ENCODE data around the gene ALKBH7.

DNA sequence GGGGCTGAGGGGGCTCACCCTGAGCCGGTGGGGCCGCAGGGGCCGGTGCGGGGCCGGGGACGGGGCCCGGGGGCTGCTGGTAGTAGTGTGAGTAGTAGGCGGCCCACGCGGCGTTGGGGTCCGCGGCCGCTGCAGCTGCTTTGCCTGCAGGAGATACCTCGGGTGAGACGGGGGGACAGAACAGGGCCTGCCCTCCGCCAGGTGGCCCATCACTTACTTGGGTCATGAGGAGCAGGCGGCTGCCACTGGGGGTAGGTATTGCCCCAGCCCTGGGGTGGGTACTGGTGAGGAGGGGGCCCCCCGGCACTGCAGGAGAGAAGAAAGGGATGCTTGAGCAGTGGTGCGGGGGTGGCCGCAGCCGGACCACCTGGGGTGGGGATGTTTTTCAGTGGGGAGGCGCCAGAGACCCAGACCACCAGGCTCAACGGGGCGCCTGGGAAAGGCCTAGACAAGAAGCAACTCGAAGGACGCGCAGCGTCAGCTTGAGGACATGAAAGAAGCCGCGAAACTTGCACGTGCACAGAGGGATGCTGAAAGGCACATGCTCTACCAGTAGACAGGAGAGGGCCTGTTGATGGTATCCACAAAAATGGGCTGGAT, 43.1 kb downstream of the ALKBH7 start:
- no peak for TF ChIP-seq EZH2 (IDR thresholded peaks at IDR 0.05; ENCODE audit: insufficient read depth, poor library complexity, severe bottlenecking)
- TF ChIP-seq EZH2phosphoT487 (IDR thresholded peaks at IDR 0.05; ENCODE audit: insufficient read depth, low read depth): no peak
